K562 (cell line): ENCODE data around the gene EZH1. TPM values are rescaled to one million over a fixed set of nuclear protein-coding genes. Genes with fewer than 3 reads are reported as not detected.

Experiments
- CHD4 ChIP-seq: fragments of 200-600 bp; sonication (generic); IDR thresholded peaks from 3 replicates; pipeline ENCODE4 v1.6.1; 2012; ENCODE audit warnings: low read depth, mild to moderate bottlenecking, mixed read lengths, low read length, inconsistent platforms; ENCODE audit not compliant: insufficient read depth, insufficient replicate concordance, poor library complexity, severe bottlenecking
- POLR2H ChIP-seq: IDR thresholded peaks from 2 replicates; pipeline ENCODE4 v1.6.1; 2016; ENCODE audit warnings: missing genetic modification characterization, low read depth, mild to moderate bottlenecking, control low read depth, missing compliant biosample characterization, moderate library complexity
- POLR3G ChIP-seq: IDR thresholded peaks from 2 replicates; pipeline ENCODE4 v1.6.1; 2011; ENCODE audit not compliant: insufficient read length, insufficient replicate concordance; ENCODE audit errors: extremely low read depth
- TOE1 ChIP-seq, 2 experiments: fragments of 450-650 bp in 1 of 2; sonication (generic) in 1 of 2; formaldehyde crosslinking in 1 of 2; IDR thresholded peaks; 2 replicates each; pipeline versions ENCODE4 v1.7.1 to v1.8.0; 2016 to 2022; ENCODE audit warnings: borderline replicate concordance in 2 of 2, mild to moderate bottlenecking in 2 of 2, antibody characterized with exemption in 1 of 2, inconsistent platforms in 1 of 2, low read depth in 1 of 2, missing genetic modification reagents in 1 of 2, moderate library complexity in 1 of 2
- ZNF551 ChIP-seq: fragments of 250-450 bp; sonication (Bioruptor Pico); IDR thresholded peaks from 2 replicates; pipeline ENCODE4 v1.5.0; 2021; ENCODE audit warnings: mild to moderate bottlenecking, moderate library complexity
- polyA plus RNA-seq, 8 experiments: library from polyadenylated mRNA; depleted of rRNA in 4 of 8; stranded (reverse) in 5 of 8; unstranded in 3 of 8; fragments of >200 nt; fragmentation: Nextera tagmentation in 2 of 8; fragmentation: Illumina TruSeq in 1 of 8; extraction: Ambion mirVana in 2 of 8; extraction: Trizol in 1 of 8; gene quantifications; 2 replicates each; pipeline versions ENCODE4 v1.2.1 to v1.2.3, GENCODE V29; 2011 to 2014; ENCODE audit warnings: inconsistent platforms in 1 of 8, missing spikeins in 1 of 8
- total RNA-seq, 7 experiments: library from RNA; depleted of rRNA in 6 of 7; stranded (reverse); fragments of >200 nt in 6 of 7; fragmentation: Illumina TruSeq in 2 of 7; extraction: Trizol in 2 of 7; gene quantifications; 2 replicates each; pipeline versions ENCODE4 v1.2.1 to v1.2.3, GENCODE V29; 2011 to 2021; ENCODE audit warnings: low replicate concordance in 1 of 7
- TF ChIP-seq, protein P1 (sequence below): fragments of 200-600 bp; sonication (generic); IDR thresholded peaks from one replicate; pipeline ENCODE4 v1.6.1; 2012; ENCODE audit warnings: mild to moderate bottlenecking, low read depth, low read length, inconsistent platforms
- TF ChIP-seq, protein P2 (sequence below): fragments of 250-450 bp; sonication (Bioruptor Pico); IDR thresholded peaks from 2 replicates; pipeline ENCODE4 v1.4.0; 2020; ENCODE audit warnings: borderline replicate concordance
- TF ChIP-seq, protein P3 (sequence below), 2 experiments: fragments of 450-650 bp; conservative IDR thresholded peaks; 2 replicates each; pipeline ENCODE4 v1.6.1; 2017; ENCODE audit warnings: mild to moderate bottlenecking in 2 of 2, moderate library complexity in 2 of 2

EZH1 gene
- total and polyA plus RNA-seq, 9 of the 15 experiments (the other 6 are each of a cell fraction or from before 2014, with no cell fraction given), result 8.6 to 40.8 (median 22.9) TPM

DNA sequence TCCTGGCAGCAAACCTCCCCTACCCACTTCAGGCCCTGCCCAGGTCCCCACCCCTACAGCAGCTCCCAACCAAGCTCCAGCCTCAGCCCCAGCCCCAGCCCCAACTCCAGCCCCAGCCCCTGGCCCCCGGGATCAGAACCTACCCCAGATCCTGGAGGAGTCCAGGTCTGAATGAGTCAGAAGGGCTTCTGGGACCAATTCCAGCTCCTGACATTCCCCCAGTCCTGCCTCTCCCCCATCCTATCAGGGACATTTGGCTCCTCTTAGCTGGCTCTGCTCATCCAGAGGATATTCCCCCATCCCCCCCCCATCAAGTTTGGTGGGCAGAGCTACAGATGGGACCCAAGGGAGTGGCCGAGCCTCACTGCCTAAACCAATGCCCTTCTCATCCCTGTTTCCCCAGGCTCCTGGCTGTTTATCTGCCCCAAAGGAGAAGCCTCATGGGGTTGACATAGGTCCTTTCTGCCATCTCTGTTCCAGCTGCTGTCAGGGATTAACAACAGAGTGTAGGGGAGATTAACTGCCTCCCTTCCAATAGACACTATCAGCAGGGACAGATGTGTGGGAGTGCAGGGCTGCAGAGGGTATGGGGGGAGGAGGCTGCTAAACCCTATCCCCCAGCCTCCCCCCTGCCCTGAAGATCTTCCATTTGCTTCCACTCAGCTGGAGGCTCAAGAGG lies 46.0 kb downstream of the EZH1 start (continued):
- TF ChIP-seq, protein P1, sequence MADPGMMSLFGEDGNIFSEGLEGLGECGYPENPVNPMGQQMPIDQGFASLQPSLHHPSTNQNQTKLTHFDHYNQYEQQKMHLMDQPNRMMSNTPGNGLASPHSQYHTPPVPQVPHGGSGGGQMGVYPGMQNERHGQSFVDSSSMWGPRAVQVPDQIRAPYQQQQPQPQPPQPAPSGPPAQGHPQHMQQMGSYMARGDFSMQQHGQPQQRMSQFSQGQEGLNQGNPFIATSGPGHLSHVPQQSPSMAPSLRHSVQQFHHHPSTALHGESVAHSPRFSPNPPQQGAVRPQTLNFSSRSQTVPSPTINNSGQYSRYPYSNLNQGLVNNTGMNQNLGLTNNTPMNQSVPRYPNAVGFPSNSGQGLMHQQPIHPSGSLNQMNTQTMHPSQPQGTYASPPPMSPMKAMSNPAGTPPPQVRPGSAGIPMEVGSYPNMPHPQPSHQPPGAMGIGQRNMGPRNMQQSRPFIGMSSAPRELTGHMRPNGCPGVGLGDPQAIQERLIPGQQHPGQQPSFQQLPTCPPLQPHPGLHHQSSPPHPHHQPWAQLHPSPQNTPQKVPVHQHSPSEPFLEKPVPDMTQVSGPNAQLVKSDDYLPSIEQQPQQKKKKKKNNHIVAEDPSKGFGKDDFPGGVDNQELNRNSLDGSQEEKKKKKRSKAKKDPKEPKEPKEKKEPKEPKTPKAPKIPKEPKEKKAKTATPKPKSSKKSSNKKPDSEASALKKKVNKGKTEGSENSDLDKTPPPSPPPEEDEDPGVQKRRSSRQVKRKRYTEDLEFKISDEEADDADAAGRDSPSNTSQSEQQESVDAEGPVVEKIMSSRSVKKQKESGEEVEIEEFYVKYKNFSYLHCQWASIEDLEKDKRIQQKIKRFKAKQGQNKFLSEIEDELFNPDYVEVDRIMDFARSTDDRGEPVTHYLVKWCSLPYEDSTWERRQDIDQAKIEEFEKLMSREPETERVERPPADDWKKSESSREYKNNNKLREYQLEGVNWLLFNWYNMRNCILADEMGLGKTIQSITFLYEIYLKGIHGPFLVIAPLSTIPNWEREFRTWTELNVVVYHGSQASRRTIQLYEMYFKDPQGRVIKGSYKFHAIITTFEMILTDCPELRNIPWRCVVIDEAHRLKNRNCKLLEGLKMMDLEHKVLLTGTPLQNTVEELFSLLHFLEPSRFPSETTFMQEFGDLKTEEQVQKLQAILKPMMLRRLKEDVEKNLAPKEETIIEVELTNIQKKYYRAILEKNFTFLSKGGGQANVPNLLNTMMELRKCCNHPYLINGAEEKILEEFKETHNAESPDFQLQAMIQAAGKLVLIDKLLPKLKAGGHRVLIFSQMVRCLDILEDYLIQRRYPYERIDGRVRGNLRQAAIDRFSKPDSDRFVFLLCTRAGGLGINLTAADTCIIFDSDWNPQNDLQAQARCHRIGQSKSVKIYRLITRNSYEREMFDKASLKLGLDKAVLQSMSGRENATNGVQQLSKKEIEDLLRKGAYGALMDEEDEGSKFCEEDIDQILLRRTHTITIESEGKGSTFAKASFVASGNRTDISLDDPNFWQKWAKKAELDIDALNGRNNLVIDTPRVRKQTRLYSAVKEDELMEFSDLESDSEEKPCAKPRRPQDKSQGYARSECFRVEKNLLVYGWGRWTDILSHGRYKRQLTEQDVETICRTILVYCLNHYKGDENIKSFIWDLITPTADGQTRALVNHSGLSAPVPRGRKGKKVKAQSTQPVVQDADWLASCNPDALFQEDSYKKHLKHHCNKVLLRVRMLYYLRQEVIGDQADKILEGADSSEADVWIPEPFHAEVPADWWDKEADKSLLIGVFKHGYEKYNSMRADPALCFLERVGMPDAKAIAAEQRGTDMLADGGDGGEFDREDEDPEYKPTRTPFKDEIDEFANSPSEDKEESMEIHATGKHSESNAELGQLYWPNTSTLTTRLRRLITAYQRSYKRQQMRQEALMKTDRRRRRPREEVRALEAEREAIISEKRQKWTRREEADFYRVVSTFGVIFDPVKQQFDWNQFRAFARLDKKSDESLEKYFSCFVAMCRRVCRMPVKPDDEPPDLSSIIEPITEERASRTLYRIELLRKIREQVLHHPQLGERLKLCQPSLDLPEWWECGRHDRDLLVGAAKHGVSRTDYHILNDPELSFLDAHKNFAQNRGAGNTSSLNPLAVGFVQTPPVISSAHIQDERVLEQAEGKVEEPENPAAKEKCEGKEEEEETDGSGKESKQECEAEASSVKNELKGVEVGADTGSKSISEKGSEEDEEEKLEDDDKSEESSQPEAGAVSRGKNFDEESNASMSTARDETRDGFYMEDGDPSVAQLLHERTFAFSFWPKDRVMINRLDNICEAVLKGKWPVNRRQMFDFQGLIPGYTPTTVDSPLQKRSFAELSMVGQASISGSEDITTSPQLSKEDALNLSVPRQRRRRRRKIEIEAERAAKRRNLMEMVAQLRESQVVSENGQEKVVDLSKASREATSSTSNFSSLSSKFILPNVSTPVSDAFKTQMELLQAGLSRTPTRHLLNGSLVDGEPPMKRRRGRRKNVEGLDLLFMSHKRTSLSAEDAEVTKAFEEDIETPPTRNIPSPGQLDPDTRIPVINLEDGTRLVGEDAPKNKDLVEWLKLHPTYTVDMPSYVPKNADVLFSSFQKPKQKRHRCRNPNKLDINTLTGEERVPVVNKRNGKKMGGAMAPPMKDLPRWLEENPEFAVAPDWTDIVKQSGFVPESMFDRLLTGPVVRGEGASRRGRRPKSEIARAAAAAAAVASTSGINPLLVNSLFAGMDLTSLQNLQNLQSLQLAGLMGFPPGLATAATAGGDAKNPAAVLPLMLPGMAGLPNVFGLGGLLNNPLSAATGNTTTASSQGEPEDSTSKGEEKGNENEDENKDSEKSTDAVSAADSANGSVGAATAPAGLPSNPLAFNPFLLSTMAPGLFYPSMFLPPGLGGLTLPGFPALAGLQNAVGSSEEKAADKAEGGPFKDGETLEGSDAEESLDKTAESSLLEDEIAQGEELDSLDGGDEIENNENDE, result no peak
- TF ChIP-seq POLR3G (no peak), CHD4 (no peak), POLR2H (tag) (no peak), ZNF551 (CRISPR knock-in tag) (no peak), TOE1 (IDR thresholded peaks at IDR 0.05; ENCODE audit: borderline replicate concordance) (peak; percentile 76; the same call in 1 of the 2 replicates), TOE1 (CRISPR knock-in tag; IDR thresholded peaks at IDR 0.05; ENCODE audit: borderline replicate concordance, low read depth) (no peak)
- TF ChIP-seq, protein P2, sequence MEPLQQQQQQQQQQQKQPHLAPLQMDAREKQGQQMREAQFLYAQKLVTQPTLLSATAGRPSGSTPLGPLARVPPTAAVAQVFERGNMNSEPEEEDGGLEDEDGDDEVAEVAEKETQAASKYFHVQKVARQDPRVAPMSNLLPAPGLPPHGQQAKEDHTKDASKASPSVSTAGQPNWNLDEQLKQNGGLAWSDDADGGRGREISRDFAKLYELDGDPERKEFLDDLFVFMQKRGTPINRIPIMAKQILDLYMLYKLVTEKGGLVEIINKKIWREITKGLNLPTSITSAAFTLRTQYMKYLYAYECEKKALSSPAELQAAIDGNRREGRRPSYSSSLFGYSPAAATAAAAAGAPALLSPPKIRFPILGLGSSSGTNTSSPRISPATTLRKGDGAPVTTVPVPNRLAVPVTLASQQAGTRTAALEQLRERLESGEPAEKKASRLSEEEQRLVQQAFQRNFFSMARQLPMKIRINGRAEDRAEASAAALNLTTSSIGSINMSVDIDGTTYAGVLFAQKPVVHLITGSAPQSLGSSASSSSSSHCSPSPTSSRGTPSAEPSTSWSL (CRISPR knock-in tag), result no peak
- TF ChIP-seq, protein P3, sequence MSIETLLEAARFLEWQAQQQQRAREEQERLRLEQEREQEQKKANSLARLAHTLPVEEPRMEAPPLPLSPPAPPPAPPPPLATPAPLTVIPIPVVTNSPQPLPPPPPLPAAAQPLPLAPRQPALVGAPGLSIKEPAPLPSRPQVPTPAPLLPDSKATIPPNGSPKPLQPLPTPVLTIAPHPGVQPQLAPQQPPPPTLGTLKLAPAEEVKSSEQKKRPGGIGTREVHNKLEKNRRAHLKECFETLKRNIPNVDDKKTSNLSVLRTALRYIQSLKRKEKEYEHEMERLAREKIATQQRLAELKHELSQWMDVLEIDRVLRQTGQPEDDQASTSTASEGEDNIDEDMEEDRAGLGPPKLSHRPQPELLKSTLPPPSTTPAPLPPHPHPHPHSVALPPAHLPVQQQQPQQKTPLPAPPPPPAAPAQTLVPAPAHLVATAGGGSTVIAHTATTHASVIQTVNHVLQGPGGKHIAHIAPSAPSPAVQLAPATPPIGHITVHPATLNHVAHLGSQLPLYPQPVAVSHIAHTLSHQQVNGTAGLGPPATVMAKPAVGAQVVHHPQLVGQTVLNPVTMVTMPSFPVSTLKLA (conservative IDR thresholded peaks at IDR 0.05), result peak; percentile 70 to 91
